ENCODE data around the gene POLE. TPM values are rescaled to one million over a fixed set of nuclear protein-coding genes. Genes with fewer than 3 reads are reported as not detected.

The POLE gene
- total RNA-seq, 1 experiment from 2014 or later: 147 TPM

DNA sequence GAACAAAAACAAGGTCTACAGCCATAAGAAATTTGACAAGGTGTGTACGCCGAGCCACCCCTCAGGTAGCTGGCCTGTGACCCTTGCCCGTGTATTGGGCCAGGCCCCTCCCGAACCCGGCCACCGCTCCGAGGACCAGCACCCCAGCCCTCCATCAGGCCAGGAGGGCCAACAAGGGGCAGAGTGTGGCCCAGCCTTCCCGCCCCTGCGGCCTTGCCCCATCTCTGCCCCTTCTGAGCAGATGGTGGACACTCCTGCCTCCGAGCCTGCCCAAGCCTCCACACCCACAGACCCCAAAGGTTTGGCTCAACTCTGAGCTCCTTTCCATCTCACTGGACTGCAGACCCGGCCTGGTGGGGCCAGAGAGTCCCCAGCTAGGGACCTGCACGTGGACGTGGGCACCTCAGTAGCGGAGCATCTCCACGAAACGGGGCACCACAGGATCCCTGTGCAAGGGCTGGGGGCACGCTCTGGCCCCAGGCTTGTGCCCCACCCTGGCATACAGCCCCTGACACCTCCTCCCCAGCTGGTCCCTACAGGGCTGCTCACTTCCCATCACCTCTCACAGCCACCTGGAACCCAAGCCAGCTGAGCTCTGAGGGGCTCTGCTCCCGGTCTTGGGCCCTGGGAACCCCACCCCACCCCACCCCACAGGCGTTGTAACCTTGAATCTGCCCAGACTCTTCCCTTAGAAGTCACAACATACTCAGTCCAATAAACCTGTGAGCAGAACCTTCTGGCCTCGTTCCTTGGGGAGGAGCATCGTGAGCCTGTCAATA is 65.3 kb downstream of the POLE start:
- no peak overlapping the region for H3K23ac ChIP-seq (ENCODE audit: insufficient read length, low read depth, low read length)
- H4K8ac ChIP-seq (replicated peaks; ENCODE audit: insufficient read length, low read depth, low read length): no peak overlapping the region
- no peak overlapping the region for H2AFZ ChIP-seq (ENCODE audit: low read length)
- no peak overlapping the region for H4K5ac ChIP-seq (ENCODE audit: insufficient read length, low read depth, low read length)
- H4K91ac ChIP-seq (ENCODE audit: insufficient read length, low read depth, low read length): no peak overlapping the region
- H3K4ac ChIP-seq (ENCODE audit: low read depth, low read length): no peak overlapping the region
- H3K27me3 Mint-ChIP-seq (ENCODE audit: low read depth): peaks cover 31% of the 10 kb centered on the region
- no peak overlapping the region for H2AK5ac ChIP-seq (ENCODE audit: insufficient read length, low read length)
- H3K36me3 Mint-ChIP-seq (ENCODE audit: insufficient read depth in 1 of 3, low read depth in 3 of 3): peaks cover 18 to 36% (median 24%) of the 10 kb centered on the region in 3 experiments
- peaks cover 10 to 11% of the 10 kb centered on the region in 2 experiments for H3K9me3 Mint-ChIP-seq
- no peaks in the 10 kb centered on the region for H3K79me2 ChIP-seq (ENCODE audit: insufficient read depth, low read length)
- no peak overlapping the region for H2BK15ac ChIP-seq (ENCODE audit: low read depth, low read length)
- H3K4me2 ChIP-seq (ENCODE audit: insufficient read depth, insufficient read length, low read length): no peak overlapping the region
- no peak overlapping the region; a peak in 1 of 5 replicates for H3K4me3 Mint-ChIP-seq
- WGBS (ENCODE audit: extremely low coverage, insufficient read length, low lambda C conversion rate): no CpG with 5 or more reads among the region's 21 CpGs
- no peaks in the 10 kb centered on the region for H3K4me1 ChIP-seq (ENCODE audit: insufficient read depth, low read length)
- H3T11ph ChIP-seq (ENCODE audit: low read length): no peak overlapping the region
- peaks cover 5 to 15% of the 10 kb centered on the region in 2 experiments for H3K4me1 Mint-ChIP-seq
- no peak overlapping the region for H2BK120ac ChIP-seq (ENCODE audit: low read depth, low read length, poor library complexity, severe bottlenecking)
- H2BK5ac ChIP-seq (ENCODE audit: insufficient read length, low read length): no peak overlapping the region
- peaks cover 11% of the 10 kb centered on the region; the same call in 1 of the 2 replicates for H3K27me3 ChIP-seq (ENCODE audit: insufficient read depth, low read length)
- no peak overlapping the region for H3K56ac ChIP-seq (ENCODE audit: insufficient read length, low read depth, low read length)
- no peak overlapping the region for H3K18ac ChIP-seq (ENCODE audit: insufficient read length, low read depth, low read length)
- H3K9ac ChIP-seq (ENCODE audit: extremely low read depth, insufficient read length, low read length): no peak overlapping the region
- no peak for DNase-seq
- H2BK12ac ChIP-seq (ENCODE audit: insufficient read length, low read depth, low read length): no peak overlapping the region
- no peak overlapping the region; a peak in 1 of 7 replicates for H3K27ac Mint-ChIP-seq
- no peak overlapping the region for H2BK20ac ChIP-seq (ENCODE audit: low read depth, low read length, poor library complexity, severe bottlenecking)
- H3K14ac ChIP-seq (ENCODE audit: insufficient read depth, low read length): no peak overlapping the region; the same call in 1 of the 2 replicates
- H3K23me2 ChIP-seq (ENCODE audit: insufficient read length, low read depth, low read length, poor library complexity, severe bottlenecking): no peaks in the 10 kb centered on the region
- H4K20me1 ChIP-seq (ENCODE audit: control insufficient read depth, insufficient read depth, insufficient read length): no peaks in the 10 kb centered on the region
- TF ChIP-seq, protein P1, sequence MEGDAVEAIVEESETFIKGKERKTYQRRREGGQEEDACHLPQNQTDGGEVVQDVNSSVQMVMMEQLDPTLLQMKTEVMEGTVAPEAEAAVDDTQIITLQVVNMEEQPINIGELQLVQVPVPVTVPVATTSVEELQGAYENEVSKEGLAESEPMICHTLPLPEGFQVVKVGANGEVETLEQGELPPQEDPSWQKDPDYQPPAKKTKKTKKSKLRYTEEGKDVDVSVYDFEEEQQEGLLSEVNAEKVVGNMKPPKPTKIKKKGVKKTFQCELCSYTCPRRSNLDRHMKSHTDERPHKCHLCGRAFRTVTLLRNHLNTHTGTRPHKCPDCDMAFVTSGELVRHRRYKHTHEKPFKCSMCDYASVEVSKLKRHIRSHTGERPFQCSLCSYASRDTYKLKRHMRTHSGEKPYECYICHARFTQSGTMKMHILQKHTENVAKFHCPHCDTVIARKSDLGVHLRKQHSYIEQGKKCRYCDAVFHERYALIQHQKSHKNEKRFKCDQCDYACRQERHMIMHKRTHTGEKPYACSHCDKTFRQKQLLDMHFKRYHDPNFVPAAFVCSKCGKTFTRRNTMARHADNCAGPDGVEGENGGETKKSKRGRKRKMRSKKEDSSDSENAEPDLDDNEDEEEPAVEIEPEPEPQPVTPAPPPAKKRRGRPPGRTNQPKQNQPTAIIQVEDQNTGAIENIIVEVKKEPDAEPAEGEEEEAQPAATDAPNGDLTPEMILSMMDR (conservative IDR thresholded peaks at IDR 0.05): no peak
- peaks cover 9% of the 10 kb centered on the region for H3K9me3 ChIP-seq (ENCODE audit: control insufficient read depth, low read depth, low read length)
- no peaks in the 10 kb centered on the region for H3K79me1 ChIP-seq (ENCODE audit: insufficient read depth, low read depth, low read length, poor library complexity, severe bottlenecking)
- no peak overlapping the region for H3K27ac ChIP-seq (ENCODE audit: insufficient read length, low read depth, low read length)

Data from H9 (cell line).